ENCODE data around the gene ACAA1. TPM values are rescaled to one million over a fixed set of nuclear protein-coding genes. Genes with fewer than 3 reads are reported as not detected.

The ACAA1 gene
- total and polyA plus RNA-seq, 2 of the 13 experiments (the other 11 are each of a cell fraction or from before 2014, with no cell fraction given), result 60.8 to 188 TPM

DNA sequence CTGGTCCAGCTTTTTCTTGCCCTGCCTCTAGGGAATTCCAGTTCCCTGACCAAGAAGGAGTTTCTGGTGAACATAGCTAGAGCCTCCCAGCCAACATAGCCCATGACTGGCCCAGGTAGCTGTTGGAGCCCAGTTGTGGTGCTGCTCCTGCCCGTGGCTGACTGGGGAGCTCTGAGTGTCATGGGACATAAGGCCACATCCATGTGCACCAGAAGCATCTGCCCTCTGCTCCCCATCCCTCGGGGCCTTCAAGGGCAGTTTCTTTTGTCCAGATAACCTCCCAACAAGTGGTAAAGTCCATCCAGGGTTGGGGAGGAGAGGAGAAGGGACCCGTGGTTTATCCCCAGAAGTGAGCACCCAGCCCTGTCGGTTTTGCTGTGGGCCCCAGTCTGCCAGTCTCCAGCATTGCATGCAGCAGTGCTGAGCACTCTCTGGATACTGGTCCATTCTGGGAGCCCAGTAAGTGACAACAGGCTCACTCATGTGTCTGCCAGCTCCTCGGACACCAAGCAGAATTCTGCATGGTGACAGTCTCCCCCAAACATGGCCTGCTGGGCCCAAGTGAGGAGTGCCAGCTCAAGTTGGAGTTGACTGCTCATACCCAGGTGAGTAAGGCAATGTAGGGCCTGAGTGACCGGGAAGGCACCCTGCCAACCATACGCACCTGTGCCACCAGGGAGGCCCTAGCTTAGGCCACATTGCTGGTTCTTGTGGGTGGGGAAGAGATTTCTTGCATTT is 28.8 kb downstream of the ACAA1 start:
- 63% methylated on average over 3 of the region's 7 CpGs for WGBS (ENCODE audit: low lambda C conversion rate)
- no peak for ATAC-seq
- Histone ChIP-seq H2AFZ (ENCODE audit: low read length) (no peak overlapping the region), H3K27me3 (ENCODE audit: control insufficient read depth in 1 of 2, insufficient read depth in 2 of 2, low read length in 2 of 2) (peaks cover 6 to 34% of the 10 kb centered on the region in 2 experiments; a peak in 4 of 5 replicates), H3K27ac (ENCODE audit: extremely low read length, insufficient read depth, low read length) (no peak overlapping the region), H3K79me2 (ENCODE audit: insufficient read depth, low read length) (no peaks in the 10 kb centered on the region), H3K9me3 (ENCODE audit: low read length) (no peaks in the 10 kb centered on the region), H3K4me3 (replicated peaks in 1 of 3; ENCODE audit: insufficient read depth in 1 of 3, low read depth in 2 of 3, low read length in 3 of 3) (no peak overlapping the region), H3K36me3 (replicated peaks in 1 of 2; ENCODE audit: control insufficient read depth in 1 of 2, insufficient read depth in 2 of 2, low read length in 2 of 2) (no peaks in the 10 kb centered on the region), H3K4me1 (ENCODE audit: insufficient read depth, low read length) (no peaks in the 10 kb centered on the region), H3K4me2 (ENCODE audit: low read depth, low read length) (no peak overlapping the region), H4K20me1 (ENCODE audit: insufficient read depth, low read length) (no peaks in the 10 kb centered on the region), H3K9ac (ENCODE audit: insufficient read depth, low read depth, low read length) (no peak overlapping the region)
- no peak for TF ChIP-seq ZFP1 (CRISPR knock-in tag; IDR thresholded peaks at IDR 0.05)
- TF ChIP-seq, protein P1, sequence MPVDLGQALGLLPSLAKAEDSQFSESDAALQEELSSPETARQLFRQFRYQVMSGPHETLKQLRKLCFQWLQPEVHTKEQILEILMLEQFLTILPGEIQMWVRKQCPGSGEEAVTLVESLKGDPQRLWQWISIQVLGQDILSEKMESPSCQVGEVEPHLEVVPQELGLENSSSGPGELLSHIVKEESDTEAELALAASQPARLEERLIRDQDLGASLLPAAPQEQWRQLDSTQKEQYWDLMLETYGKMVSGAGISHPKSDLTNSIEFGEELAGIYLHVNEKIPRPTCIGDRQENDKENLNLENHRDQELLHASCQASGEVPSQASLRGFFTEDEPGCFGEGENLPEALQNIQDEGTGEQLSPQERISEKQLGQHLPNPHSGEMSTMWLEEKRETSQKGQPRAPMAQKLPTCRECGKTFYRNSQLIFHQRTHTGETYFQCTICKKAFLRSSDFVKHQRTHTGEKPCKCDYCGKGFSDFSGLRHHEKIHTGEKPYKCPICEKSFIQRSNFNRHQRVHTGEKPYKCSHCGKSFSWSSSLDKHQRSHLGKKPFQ (CRISPR knock-in tag; IDR thresholded peaks at IDR 0.05; ENCODE audit: insufficient replicate concordance), result no peak
- TF ChIP-seq MXI1 (IDR thresholded peaks at IDR 0.05; ENCODE audit: borderline replicate concordance, low read depth, low read length), result no peak
- TF ChIP-seq ZMAT3 (CRISPR knock-in tag; conservative IDR thresholded peaks at IDR 0.05), result no peak
- TF ChIP-seq POLR2AphosphoS2 (IDR thresholded peaks at IDR 0.05; ENCODE audit: low read depth, low read length), result 0 out of 2 replicates have a peak, but pooled peaks have one; percentile 40
- no peak for TF ChIP-seq ZNF33A (CRISPR knock-in tag; IDR thresholded peaks at IDR 0.05; ENCODE audit: borderline replicate concordance)
- intact Hi-C loops (cut with micrococcal nuclease; ENCODE audit: unreplicated experiment), result no loop called here
- in situ Hi-C loops (cut with HindIII; ENCODE audit: extremely low pct_ligation_motif_present, low pct_unique_long_range_greater_than_20kb), result no loop called here
- no peak for FAIRE-seq
- no TSS peak for BruUV-seq (replicated peaks)
- no peak for DNase-seq (ENCODE audit: low spot score)
- ChIA-PET POLR2A (interaction anchor here (1.4 to 2.2 kb wide), 2 partner anchors 12 to 29 kb away, joined by 4 to 5 read pairs; partner anchors contain the start of gene ACAA1), CTCF (ENCODE audit: low intra/inter-chr PET ratio, low total read pairs) (no interaction called here)

DNA sequence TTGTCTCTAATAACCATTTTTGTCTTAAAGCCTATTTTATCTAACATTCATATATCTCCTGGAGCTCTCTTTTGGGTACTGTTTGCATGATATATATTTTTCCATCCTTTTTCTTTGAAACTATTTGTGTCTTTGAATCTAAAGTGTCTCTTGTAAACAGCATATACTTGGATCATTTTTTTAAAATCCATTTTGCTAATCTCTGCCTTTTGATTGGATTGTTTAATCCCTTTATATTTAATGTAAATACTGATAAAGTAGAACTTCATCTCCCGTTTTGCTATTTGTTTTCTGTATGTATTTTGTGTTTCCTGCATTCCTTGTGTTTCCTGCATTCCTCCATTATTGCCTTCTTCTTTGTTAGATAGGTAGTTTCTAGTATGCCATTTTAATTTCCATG is 31.4 kb downstream of the ACAA1 start:
- Histone ChIP-seq H3K9me3 (ENCODE audit: low read length) (no peaks in the 10 kb centered on the region), H3K4me1 (ENCODE audit: insufficient read depth, low read length) (no peaks in the 10 kb centered on the region), H3K9ac (ENCODE audit: insufficient read depth, low read depth, low read length) (no peak overlapping the region), H3K4me3 (replicated peaks in 1 of 3; ENCODE audit: insufficient read depth in 1 of 3, low read depth in 2 of 3, low read length in 3 of 3) (no peak overlapping the region), H3K27me3 (ENCODE audit: control insufficient read depth in 1 of 2, insufficient read depth in 2 of 2, low read length in 2 of 2) (peaks cover 1 to 24% of the 10 kb centered on the region in 2 experiments; a peak in 3 of 5 replicates), H3K36me3 (replicated peaks in 1 of 2; ENCODE audit: control insufficient read depth in 1 of 2, insufficient read depth in 2 of 2, low read length in 2 of 2) (no peaks in the 10 kb centered on the region), H3K4me2 (ENCODE audit: low read depth, low read length) (no peak overlapping the region), H3K79me2 (ENCODE audit: insufficient read depth, low read length) (no peaks in the 10 kb centered on the region), H2AFZ (ENCODE audit: low read length) (no peak overlapping the region), H3K27ac (ENCODE audit: extremely low read length, insufficient read depth, low read length) (no peak overlapping the region), H4K20me1 (ENCODE audit: insufficient read depth, low read length) (no peaks in the 10 kb centered on the region)
- POLR2A ChIA-PET, result no interaction called here
- in situ Hi-C loops (cut with HindIII; ENCODE audit: extremely low pct_ligation_motif_present, low pct_unique_long_range_greater_than_20kb) (no loop called here), intact Hi-C loops (cut with micrococcal nuclease; ENCODE audit: unreplicated experiment) (no loop called here)
- CTCF ChIA-PET (ENCODE audit: low intra/inter-chr PET ratio, low total read pairs), result no interaction called here
- TF ChIP-seq, protein P2, sequence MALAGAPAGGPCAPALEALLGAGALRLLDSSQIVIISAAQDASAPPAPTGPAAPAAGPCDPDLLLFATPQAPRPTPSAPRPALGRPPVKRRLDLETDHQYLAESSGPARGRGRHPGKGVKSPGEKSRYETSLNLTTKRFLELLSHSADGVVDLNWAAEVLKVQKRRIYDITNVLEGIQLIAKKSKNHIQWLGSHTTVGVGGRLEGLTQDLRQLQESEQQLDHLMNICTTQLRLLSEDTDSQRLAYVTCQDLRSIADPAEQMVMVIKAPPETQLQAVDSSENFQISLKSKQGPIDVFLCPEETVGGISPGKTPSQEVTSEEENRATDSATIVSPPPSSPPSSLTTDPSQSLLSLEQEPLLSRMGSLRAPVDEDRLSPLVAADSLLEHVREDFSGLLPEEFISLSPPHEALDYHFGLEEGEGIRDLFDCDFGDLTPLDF (CRISPR knock-in tag; IDR thresholded peaks at IDR 0.05), result no peak
- TF ChIP-seq, protein P3, sequence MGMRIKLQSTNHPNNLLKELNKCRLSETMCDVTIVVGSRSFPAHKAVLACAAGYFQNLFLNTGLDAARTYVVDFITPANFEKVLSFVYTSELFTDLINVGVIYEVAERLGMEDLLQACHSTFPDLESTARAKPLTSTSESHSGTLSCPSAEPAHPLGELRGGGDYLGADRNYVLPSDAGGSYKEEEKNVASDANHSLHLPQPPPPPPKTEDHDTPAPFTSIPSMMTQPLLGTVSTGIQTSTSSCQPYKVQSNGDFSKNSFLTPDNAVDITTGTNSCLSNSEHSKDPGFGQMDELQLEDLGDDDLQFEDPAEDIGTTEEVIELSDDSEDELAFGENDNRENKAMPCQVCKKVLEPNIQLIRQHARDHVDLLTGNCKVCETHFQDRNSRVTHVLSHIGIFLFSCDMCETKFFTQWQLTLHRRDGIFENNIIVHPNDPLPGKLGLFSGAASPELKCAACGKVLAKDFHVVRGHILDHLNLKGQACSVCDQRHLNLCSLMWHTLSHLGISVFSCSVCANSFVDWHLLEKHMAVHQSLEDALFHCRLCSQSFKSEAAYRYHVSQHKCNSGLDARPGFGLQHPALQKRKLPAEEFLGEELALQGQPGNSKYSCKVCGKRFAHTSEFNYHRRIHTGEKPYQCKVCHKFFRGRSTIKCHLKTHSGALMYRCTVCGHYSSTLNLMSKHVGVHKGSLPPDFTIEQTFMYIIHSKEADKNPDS (CRISPR knock-in tag; IDR thresholded peaks at IDR 0.05), result no peak
- TF ChIP-seq ZNF563 (CRISPR knock-in tag; IDR thresholded peaks at IDR 0.05) (no peak), BRCA1 (CRISPR knock-in tag; IDR thresholded peaks at IDR 0.05) (no peak)
- DNase-seq (ENCODE audit: low spot score), result no peak
- 0% methylated on average over 1 of the region's 1 CpG for WGBS (ENCODE audit: low lambda C conversion rate)
- ATAC-seq, result no peak
- no TSS peak for BruUV-seq (replicated peaks)
- no peak for FAIRE-seq
